ENCODE data around the gene MNT.

GRCh38 chr17:2364763-2365116 lies 36.1 kb downstream of the MNT start:
- TF ChIP-seq CTCF (IDR thresholded peaks at IDR 0.05; ENCODE audit: insufficient read depth, low read length) = no peak
- TF ChIP-seq POLR2AphosphoS5 (IDR thresholded peaks at IDR 0.05; ENCODE audit: low read depth) = no peak
